Renal cortex interstitium (tissue), 11 donors: ENCODE data around the gene KRT27. TPM values are rescaled to one million over a fixed set of nuclear protein-coding genes. Genes with fewer than 3 reads are reported as not detected.
"Not testable (repeated sequence)": the region's sequence is repeated elsewhere in the genome, so short reads cannot be mapped to it uniquely, and the experiment has no call there.

Experiments
- DNase-seq, 11 donors: peaks; one replicate each; pipeline ENCODE4 v3.0.0-alpha.2; 2013; ENCODE audit warnings: low read depth in 9 of 11, low spot score in 4 of 11; ENCODE audit errors: extremely low read depth in 1 of 11
- polyA plus RNA-seq, 3 donors: library from polyadenylated mRNA; unstranded; fragments of 120-200 nt; gene quantifications; one replicate each; pipeline ENCODE4 v1.2.1, GENCODE V29; 2013; ENCODE audit not compliant: insufficient read length in 3 of 3

The KRT27 gene
- polyA plus RNA-seq, 3 donors: not detected

- not testable (repeated sequence) for DNase-seq
These were observed 32.3 kb upstream of the KRT27 start for GRCh38 chr17:40814657-40815056.

- DNase-seq: no peak
These were observed 31.5 kb upstream of the KRT27 start for GRCh38 chr17:40813804-40814203.

GRCh38 chr17:40812639-40813038, 30.3 kb upstream of the KRT27 start:
- DNase-seq: no peak

- DNase-seq: no peak
These were observed 28.1 kb upstream of the KRT27 start for GRCh38 chr17:40810494-40810893.

- DNase-seq: no peak
These were observed 27.5 kb upstream of the KRT27 start for GRCh38 chr17:40809721-40810421.

- no peak for DNase-seq
These were observed 23.8 kb upstream of the KRT27 start for GRCh38 chr17:40806131-40806530.

- DNase-seq: peak in 10 of 11 donors; percentile 38 to 69 (median 51)
These were observed 21.3 kb upstream of the KRT27 start for GRCh38 chr17:40803617-40804082.

- DNase-seq: no peak
These were observed 18.8 kb upstream of the KRT27 start for GRCh38 chr17:40801157-40801556.

GRCh38 chr17:40800381-40800780, 18.0 kb upstream of the KRT27 start:
- DNase-seq: no peak

GRCh38 chr17:40799859-40800258, 17.5 kb upstream of the KRT27 start, which contains the start of gene KRT28:
Gene KRT28, minus strand, starts transcription at chr17:40799959. Its CDS starts 66 bp downstream, at chr17:40799893.
- DNase-seq: no peak

- DNase-seq: no peak
These were observed 14.5 kb upstream of the KRT27 start for GRCh38 chr17:40796846-40797245.

- no peak for DNase-seq
These were observed 12.8 kb upstream of the KRT27 start for GRCh38 chr17:40795019-40795667.

GRCh38 chr17:40794466-40794865, 12.1 kb upstream of the KRT27 start:
- DNase-seq: no peak

GRCh38 chr17:40793832-40794231, 11.5 kb upstream of the KRT27 start:
- no peak for DNase-seq

GRCh38 chr17:40791787-40792436, 9.6 kb upstream of the KRT27 start:
- peak in 7 of 11 donors; percentile 13 to 45 (median 35) for DNase-seq

- no peak for DNase-seq
These were observed 8.8 kb upstream of the KRT27 start for GRCh38 chr17:40791111-40791510.

GRCh38 chr17:40779181-40779909, 3.0 kb downstream of the KRT27 start:
- DNase-seq: peak in 1 of 11 donors; percentile 9

GRCh38 chr17:40778461-40778860, 3.9 kb downstream of the KRT27 start:
- no peak for DNase-seq

GRCh38 chr17:40777971-40778370, 4.4 kb downstream of the KRT27 start:
- DNase-seq: no peak
